PC-9 (cell line): ENCODE data around the gene CRYAA.

Experiments used
- EZH2 ChIP-seq: fragments of 200-600 bp; sonication (generic); IDR thresholded peaks from 2 replicates; pipeline ENCODE4 v1.8.0; 2017; ENCODE audit warnings: antibody characterized with exemption, low read depth
- TF ChIP-seq, protein P1 (sequence below): fragments of 200-600 bp; sonication (generic); conservative IDR thresholded peaks from 2 replicates; pipeline ENCODE4 v1.6.1; 2017; ENCODE audit warnings: mixed run types, antibody characterized with exemption, mild to moderate bottlenecking, moderate library complexity

DNA sequence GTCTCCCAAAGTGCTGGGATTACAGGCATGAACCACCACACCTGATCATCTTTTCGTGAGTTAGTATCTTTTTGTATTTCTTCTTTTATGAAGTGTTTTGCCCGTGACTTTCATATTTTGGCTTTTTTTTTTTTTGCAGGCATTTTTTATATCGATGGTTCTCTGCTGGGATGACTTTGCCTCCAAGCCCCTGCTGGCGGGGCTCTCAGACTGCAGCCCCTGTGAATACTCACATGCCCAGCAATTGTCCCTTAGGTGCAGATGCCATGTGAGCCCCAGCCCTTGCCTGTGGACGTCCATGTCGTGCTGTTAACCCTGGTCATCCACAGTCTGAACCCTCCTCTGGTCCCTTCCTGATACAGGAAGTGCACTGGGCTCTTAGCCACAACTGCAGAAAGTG lies 21.7 kb downstream of the CRYAA start:
- TF ChIP-seq, protein P1, sequence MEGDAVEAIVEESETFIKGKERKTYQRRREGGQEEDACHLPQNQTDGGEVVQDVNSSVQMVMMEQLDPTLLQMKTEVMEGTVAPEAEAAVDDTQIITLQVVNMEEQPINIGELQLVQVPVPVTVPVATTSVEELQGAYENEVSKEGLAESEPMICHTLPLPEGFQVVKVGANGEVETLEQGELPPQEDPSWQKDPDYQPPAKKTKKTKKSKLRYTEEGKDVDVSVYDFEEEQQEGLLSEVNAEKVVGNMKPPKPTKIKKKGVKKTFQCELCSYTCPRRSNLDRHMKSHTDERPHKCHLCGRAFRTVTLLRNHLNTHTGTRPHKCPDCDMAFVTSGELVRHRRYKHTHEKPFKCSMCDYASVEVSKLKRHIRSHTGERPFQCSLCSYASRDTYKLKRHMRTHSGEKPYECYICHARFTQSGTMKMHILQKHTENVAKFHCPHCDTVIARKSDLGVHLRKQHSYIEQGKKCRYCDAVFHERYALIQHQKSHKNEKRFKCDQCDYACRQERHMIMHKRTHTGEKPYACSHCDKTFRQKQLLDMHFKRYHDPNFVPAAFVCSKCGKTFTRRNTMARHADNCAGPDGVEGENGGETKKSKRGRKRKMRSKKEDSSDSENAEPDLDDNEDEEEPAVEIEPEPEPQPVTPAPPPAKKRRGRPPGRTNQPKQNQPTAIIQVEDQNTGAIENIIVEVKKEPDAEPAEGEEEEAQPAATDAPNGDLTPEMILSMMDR, result no peak
- no peak for TF ChIP-seq EZH2
